OCI-LY1 (cell line): ENCODE measurements around the gene TMEM11.

Experiments
- H2AFZ ChIP-seq: fragments of 200-600 bp; sonication (generic), shearing (Covaris generic); 2 replicates; pipeline ENCODE4 v1.6.0; 2014; ENCODE audit warnings: antibody characterized with exemption, mild to moderate bottlenecking, low read length
- H3F3A ChIP-seq: fragments of 200-600 bp; sonication (generic), shearing (Covaris generic); 2 replicates; pipeline ENCODE4 v1.6.0; 2014; ENCODE audit warnings: mild to moderate bottlenecking, antibody characterized with exemption, low read length, moderate library complexity; ENCODE audit not compliant: insufficient read depth
- H3K27ac ChIP-seq: fragments of 200-600 bp; sonication (generic); 2 replicates; pipeline ENCODE4 v1.5.1; 2014; ENCODE audit warnings: low read length, mixed run types, mild to moderate bottlenecking, low read depth; ENCODE audit not compliant: poor library complexity, severe bottlenecking
- H3K27me3 ChIP-seq: fragments of 200-600 bp; sonication (generic); 2 replicates; pipeline ENCODE4 v1.6.0; 2014; ENCODE audit warnings: antibody characterized with exemption, mild to moderate bottlenecking, low read length, moderate library complexity; ENCODE audit not compliant: insufficient read depth
- H3K36me3 ChIP-seq: fragments of 200-600 bp; sonication (generic); 2 replicates; pipeline ENCODE4 v1.6.1; 2014; ENCODE audit warnings: mild to moderate bottlenecking, antibody characterized with exemption, low read length, moderate library complexity, mixed read lengths; ENCODE audit not compliant: insufficient read depth
- H3K4me1 ChIP-seq: fragments of 200-600 bp; sonication (generic); 2 replicates; pipeline ENCODE4 v1.5.1; 2014; ENCODE audit warnings: mild to moderate bottlenecking, low read length, moderate library complexity; ENCODE audit not compliant: insufficient read depth, severe bottlenecking
- H3K4me2 ChIP-seq: fragments of 200-600 bp; sonication (generic), shearing (Covaris generic); 2 replicates; pipeline ENCODE4 v1.6.1; 2014; ENCODE audit warnings: low read length
- H3K4me3 ChIP-seq: fragments of 200-600 bp; sonication (generic); 2 replicates; pipeline ENCODE4 v1.5.1; 2014; ENCODE audit warnings: low read length, low read depth, mild to moderate bottlenecking, mixed read lengths; ENCODE audit not compliant: poor library complexity, severe bottlenecking
- H3K79me2 ChIP-seq: fragments of 200-600 bp; shearing (Covaris generic); 2 replicates; pipeline ENCODE4 v1.6.1; 2016; ENCODE audit warnings: mixed run types, low read length, mixed read lengths; ENCODE audit not compliant: insufficient read depth
- H3K9ac ChIP-seq: fragments of 200-600 bp; sonication (generic), shearing (Covaris generic); 2 replicates; pipeline ENCODE4 v1.6.1; 2014; ENCODE audit warnings: mild to moderate bottlenecking, low read length, mixed read lengths
- H3K9me2 ChIP-seq: fragments of 200-600 bp; sonication (generic), shearing (Covaris generic); 2 replicates; pipeline ENCODE4 v1.6.1; 2014; ENCODE audit warnings: low read depth, mild to moderate bottlenecking, low read length, mixed read lengths
- H3K9me3 ChIP-seq: fragments of 200-600 bp; shearing (Covaris generic); 2 replicates; pipeline ENCODE4 v1.6.1; 2014; ENCODE audit warnings: low read length, mixed read lengths
- H4K20me1 ChIP-seq: fragments of 200-600 bp; sonication (generic), shearing (Covaris generic); 2 replicates; pipeline ENCODE4 v1.6.0; 2016; ENCODE audit warnings: mild to moderate bottlenecking, low read length; ENCODE audit not compliant: insufficient read depth
- CTCF ChIP-seq: fragments of 200-600 bp; sonication (generic), shearing (Covaris generic); IDR thresholded peaks from 2 replicates; pipeline ENCODE4 v1.5.1; 2017; ENCODE audit warnings: mild to moderate bottlenecking, antibody characterized with exemption, low read length, moderate library complexity, mixed read lengths
- EZH2 ChIP-seq: fragments of 200-600 bp; sonication (generic), shearing (Covaris generic); IDR thresholded peaks from 2 replicates; pipeline ENCODE4 v1.8.0; 2017; ENCODE audit warnings: borderline replicate concordance, mixed run types, mild to moderate bottlenecking, antibody characterized with exemption, low read length, moderate library complexity, mixed read lengths

Gene TMEM11

GRCh38 chr17:21249920-21250703 lies 36.2 kb upstream of the TMEM11 start:
- Histone ChIP-seq H3K79me2 (no peaks in the 10 kb centered on the region), H2AFZ (no peak overlapping the region), H3K9ac (no peak overlapping the region), H3K27me3 (peaks cover 4% of the 10 kb centered on the region; the same call in 1 of the 2 replicates), H3K4me1 (peaks cover 15% of the 10 kb centered on the region), H3K9me3 (no peaks in the 10 kb centered on the region), H3K4me3 (no peak overlapping the region), H3K36me3 (no peaks in the 10 kb centered on the region), H3K27ac (no peak overlapping the region), H4K20me1 (no peaks in the 10 kb centered on the region), H3K9me2 (no peaks in the 10 kb centered on the region), H3K4me2 (no peak overlapping the region), H3F3A (no peaks in the 10 kb centered on the region)
- TF ChIP-seq CTCF (no peak), EZH2 (no peak)

GRCh38 chr17:21249086-21249795 lies 35.3 kb upstream of the TMEM11 start:
- H2AFZ ChIP-seq, result no peak overlapping the region
- no peak overlapping the region for H3K9ac ChIP-seq
- no peak overlapping the region for H3K4me3 ChIP-seq
- no peaks in the 10 kb centered on the region for H3K9me2 ChIP-seq
- no peak overlapping the region for H3K4me2 ChIP-seq
- H3K36me3 ChIP-seq, result no peaks in the 10 kb centered on the region
- no peak overlapping the region for H3K27ac ChIP-seq
- peaks cover 15% of the 10 kb centered on the region for H3K4me1 ChIP-seq
- no peaks in the 10 kb centered on the region for H3F3A ChIP-seq
- no peak for TF ChIP-seq CTCF
- no peak for TF ChIP-seq EZH2
- H3K27me3 ChIP-seq, result peaks cover 4% of the 10 kb centered on the region; the same call in 1 of the 2 replicates
- H3K9me3 ChIP-seq, result no peaks in the 10 kb centered on the region
- no peaks in the 10 kb centered on the region for H4K20me1 ChIP-seq
- H3K79me2 ChIP-seq, result no peaks in the 10 kb centered on the region

GRCh38 chr17:21248500-21248899 lies 34.5 kb upstream of the TMEM11 start:
- Histone ChIP-seq H3K36me3 (no peaks in the 10 kb centered on the region), H3K79me2 (no peaks in the 10 kb centered on the region), H2AFZ (no peak overlapping the region), H4K20me1 (no peaks in the 10 kb centered on the region), H3K27me3 (peaks cover 4% of the 10 kb centered on the region; the same call in 1 of the 2 replicates), H3K4me1 (peaks cover 7% of the 10 kb centered on the region), H3K4me3 (no peak overlapping the region), H3K9ac (no peak overlapping the region), H3K9me3 (no peaks in the 10 kb centered on the region), H3F3A (no peaks in the 10 kb centered on the region), H3K27ac (no peak overlapping the region), H3K4me2 (no peak overlapping the region), H3K9me2 (no peaks in the 10 kb centered on the region)
- TF ChIP-seq CTCF, result no peak
- TF ChIP-seq EZH2, result no peak
